ENCODE results near the gene PRDM16. TPM values are rescaled to one million over a fixed set of nuclear protein-coding genes. Genes with fewer than 3 reads are reported as not detected.

PRDM16 gene
- total and polyA plus RNA-seq, 8 donors: 9.6 to 18.0 (median 14.7) TPM

GRCh38 chr1:3350506-3351261 lies 281.7 kb downstream of the PRDM16 start:
- intact Hi-C loops (cut with DNase I): no loop called here
- ATAC-seq: peak; percentile 12
- no peak overlapping the region for H3K27ac ChIP-seq

GRCh38 chr1:3351449-3352298 lies 282.7 kb downstream of the PRDM16 start:
- no peak for TF ChIP-seq CTCF (IDR thresholded peaks at IDR 0.05)
- ATAC-seq: no peak
- intact Hi-C loops (cut with DNase I): no loop called here
- H3K9me3 ChIP-seq: no peaks in the 10 kb centered on the region
- H3K36me3 ChIP-seq: no peaks in the 10 kb centered on the region
- no peak for DNase-seq
- peak overlapping the region in 1 of 2 donors; percentile 7 for H3K27ac ChIP-seq
- no peaks in the 10 kb centered on the region for H3K4me1 ChIP-seq
- H3K4me3 ChIP-seq: no peak overlapping the region
- peaks cover 0 to 82% of the 10 kb centered on the region in 2 donors for H3K27me3 ChIP-seq

More at GRCh38 chr1:3350506-3351261, 281.7 kb downstream of the PRDM16 start:
- TF ChIP-seq CTCF (IDR thresholded peaks at IDR 0.05): no peak
- no peaks in the 10 kb centered on the region for H3K9me3 ChIP-seq
- no peak for DNase-seq
- H3K4me3 ChIP-seq: no peak overlapping the region
- peaks cover 0 to 81% of the 10 kb centered on the region in 2 donors for H3K27me3 ChIP-seq
- H3K36me3 ChIP-seq: no peaks in the 10 kb centered on the region
- no peaks in the 10 kb centered on the region for H3K4me1 ChIP-seq

- intact Hi-C loops (cut with DNase I): no loop called here
- no peak for ATAC-seq
Observed at GRCh38 chr1:3352299-3352951, 283.4 kb downstream of the PRDM16 start.

GRCh38 chr1:3352952-3353331 lies 283.9 kb downstream of the PRDM16 start:
- Histone ChIP-seq H3K27ac (no peak overlapping the region), H3K36me3 (no peaks in the 10 kb centered on the region), H3K4me1 (no peaks in the 10 kb centered on the region), H3K27me3 (peaks cover 0 to 85% of the 10 kb centered on the region in 2 donors), H3K4me3 (no peak overlapping the region), H3K9me3 (no peaks in the 10 kb centered on the region)
- ATAC-seq: peak; percentile 6
- peak in 1 of 4 donors; percentile 49 for DNase-seq
- no peak for TF ChIP-seq CTCF (IDR thresholded peaks at IDR 0.05)
- intact Hi-C loops (cut with DNase I): no loop called here

More at GRCh38 chr1:3352299-3352951, 283.4 kb downstream of the PRDM16 start:
- Histone ChIP-seq H3K27ac (peak overlapping the region in 1 of 2 donors; percentile 7), H3K4me3 (no peak overlapping the region), H3K9me3 (no peaks in the 10 kb centered on the region), H3K4me1 (no peaks in the 10 kb centered on the region), H3K27me3 (peaks cover 0 to 84% of the 10 kb centered on the region in 2 donors), H3K36me3 (no peaks in the 10 kb centered on the region)
- TF ChIP-seq CTCF (IDR thresholded peaks at IDR 0.05): no peak
- DNase-seq: peak in 1 of 4 donors; percentile 39

All from left lung (tissue), 10 donors.